NB4 (cell line): ENCODE results near the gene CAPRIN1.

Experiments
- DNase-seq: peaks from one replicate; pipeline ENCODE4 v3.0.0; 2010; ENCODE audit warnings: low read depth
- H3K4me3 ChIP-seq: one replicate; pipeline ENCODE4 v1.5.1; 2011; ENCODE audit warnings: mild to moderate bottlenecking, low read depth, low read length, moderate library complexity
- CTCF ChIP-seq: IDR thresholded peaks from one replicate; pipeline ENCODE4 v1.5.1; 2012; ENCODE audit warnings: low read depth, low read length
- MAX ChIP-seq: IDR thresholded peaks from 2 replicates; pipeline ENCODE4 v1.6.1; 2011; ENCODE audit warnings: low read depth, low read length
- MYC ChIP-seq: IDR thresholded peaks from 2 replicates; pipeline ENCODE4 v1.6.1; 2011; ENCODE audit warnings: low read depth, low read length
- POLR2A ChIP-seq: IDR thresholded peaks from 2 replicates; pipeline ENCODE4 v1.6.1; 2011; ENCODE audit warnings: mild to moderate bottlenecking; ENCODE audit not compliant: insufficient read length; ENCODE audit errors: extremely low read depth

CAPRIN1 gene

GRCh38 chr11:34051349-34052035 is at the start of gene CAPRIN1:
Gene CAPRIN1 (plus strand): TSS chr11:34051731. CDS start chr11:34052421, 690 bp downstream.
- TF ChIP-seq MYC (no peak), POLR2A (peak; percentile 78), CTCF (no peak), MAX (peak; percentile 55; the same call in 1 of the 2 replicates)
- peak within 1 kb of the TSS; percentile 86 for H3K4me3 ChIP-seq
- peak; percentile 97 for DNase-seq

GRCh38 chr11:34002420-34002819 is 49.1 kb upstream of the CAPRIN1 start:
- TF ChIP-seq MAX: no peak
- no peak for TF ChIP-seq CTCF
- no peak for TF ChIP-seq POLR2A
- TF ChIP-seq MYC: no peak
- H3K4me3 ChIP-seq: no peak overlapping the region
- no peak for DNase-seq

GRCh38 chr11:34004236-34004635 is 47.3 kb upstream of the CAPRIN1 start:
- no peak for TF ChIP-seq MAX
- no peak for TF ChIP-seq MYC
- no peak for TF ChIP-seq POLR2A
- no peak overlapping the region for H3K4me3 ChIP-seq
- DNase-seq: no peak

- no peak for DNase-seq
- TF ChIP-seq MYC (no peak), CTCF (no peak), MAX (no peak), POLR2A (no peak)
- no peak overlapping the region for H3K4me3 ChIP-seq
These were observed 44.7 kb upstream of the CAPRIN1 start for GRCh38 chr11:34006876-34007275.

GRCh38 chr11:34012734-34013133 is 38.8 kb upstream of the CAPRIN1 start:
- DNase-seq: no peak
- no peak overlapping the region for H3K4me3 ChIP-seq
- TF ChIP-seq CTCF (no peak), MYC (no peak), MAX (no peak), POLR2A (no peak)

- no peak overlapping the region for H3K4me3 ChIP-seq
- TF ChIP-seq POLR2A (no peak), MYC (no peak), CTCF (no peak), MAX (no peak)
- DNase-seq: no peak
These were observed 37.5 kb upstream of the CAPRIN1 start for GRCh38 chr11:34013898-34014571.
